Astrocyte (in vitro differentiated cells and primary cell): ENCODE results near the gene AGT. TPM values are rescaled to one million over a fixed set of nuclear protein-coding genes. Genes with fewer than 3 reads are reported as not detected.
"Not testable (repeated sequence)": the region's sequence is repeated elsewhere in the genome, so short reads cannot be mapped to it uniquely, and the experiment has no call there.

Experiments used
- DNase-seq: peaks from one replicate; pipeline ENCODE4 v3.0.0-alpha.2; 2010; ENCODE audit warnings: low read depth
- FAIRE-seq: peaks from 2 replicates; lab custom pipeline; 2011; peaks lifted over from hg19 to GRCh38; lab: Jason Lieb, UNC
- H2AFZ ChIP-seq: 2 replicates; pipeline ENCODE4 v1.6.0; 2012; ENCODE audit warnings: low read depth, low read length, inconsistent platforms
- H3K27ac ChIP-seq: 2 replicates; pipeline ENCODE4 v1.5.1; 2011; ENCODE audit warnings: low read depth, low read length, inconsistent platforms
- H3K27me3 ChIP-seq: 2 replicates; pipeline ENCODE4 v1.6.0; 2011; ENCODE audit warnings: low read length, inconsistent platforms; ENCODE audit not compliant: insufficient read depth
- H3K36me3 ChIP-seq: 2 replicates; pipeline ENCODE4 v1.5.1; 2011; ENCODE audit warnings: low read length, inconsistent platforms; ENCODE audit not compliant: insufficient read depth
- H3K4me1 ChIP-seq: 2 replicates; pipeline ENCODE4 v1.5.1; 2011; ENCODE audit warnings: low read length, inconsistent platforms; ENCODE audit not compliant: insufficient read depth
- H3K4me2 ChIP-seq: 2 replicates; pipeline ENCODE4 v1.6.0; 2012; ENCODE audit warnings: low read length, inconsistent platforms
- H3K4me3 ChIP-seq: 2 replicates; pipeline ENCODE4 v1.5.1; 2011; ENCODE audit warnings: low read depth, mild to moderate bottlenecking, low read length, inconsistent platforms; ENCODE audit not compliant: insufficient read depth
- H3K79me2 ChIP-seq: 2 replicates; pipeline ENCODE4 v1.6.0; 2012; ENCODE audit warnings: mild to moderate bottlenecking, low read length, inconsistent platforms; ENCODE audit not compliant: insufficient read depth
- H3K9ac ChIP-seq: 2 replicates; pipeline ENCODE4 v1.6.0; 2012; ENCODE audit warnings: mild to moderate bottlenecking, low read length, inconsistent platforms
- H3K9me3 ChIP-seq: 2 replicates; pipeline ENCODE4 v1.5.1; 2012; ENCODE audit warnings: low read depth, mild to moderate bottlenecking, low read length, inconsistent platforms; ENCODE audit not compliant: insufficient read depth
- H4K20me1 ChIP-seq: 2 replicates; pipeline ENCODE4 v1.6.0; 2012; ENCODE audit warnings: low read length, inconsistent platforms; ENCODE audit not compliant: insufficient read depth
- H3K27ac Mint-ChIP-seq: one replicate; pipeline ENCODE4 v1.8.0; 2021; ENCODE audit warnings: mild to moderate bottlenecking, mixed read lengths; ENCODE audit not compliant: unreplicated experiment
- H3K27me3 Mint-ChIP-seq: one replicate; pipeline ENCODE4 v1.8.0; 2021; ENCODE audit warnings: low read depth, mixed read lengths; ENCODE audit not compliant: unreplicated experiment
- H3K36me3 Mint-ChIP-seq: one replicate; pipeline ENCODE4 v1.8.0; 2021; ENCODE audit warnings: low read depth, mixed read lengths; ENCODE audit not compliant: unreplicated experiment
- H3K4me1 Mint-ChIP-seq: one replicate; pipeline ENCODE4 v1.8.0; 2021; ENCODE audit warnings: low read depth, mixed read lengths; ENCODE audit not compliant: unreplicated experiment
- H3K4me3 Mint-ChIP-seq: one replicate; pipeline ENCODE4 v1.8.0; 2021; ENCODE audit warnings: mild to moderate bottlenecking, moderate library complexity, mixed read lengths; ENCODE audit not compliant: unreplicated experiment
- H3K9me3 Mint-ChIP-seq: one replicate; pipeline ENCODE4 v1.8.0; 2021; ENCODE audit warnings: mild to moderate bottlenecking, mixed read lengths; ENCODE audit not compliant: unreplicated experiment
- EZH2 ChIP-seq: IDR thresholded peaks from 2 replicates; pipeline ENCODE4 v1.6.1; 2012; ENCODE audit warnings: mild to moderate bottlenecking, low read length, inconsistent platforms; ENCODE audit not compliant: insufficient read depth
- total RNA-seq: library from RNA; stranded (reverse); gene quantifications from 2 replicates; pipeline ENCODE4 v1.2.1, GENCODE V29; 2021
- TF ChIP-seq, protein P1 (sequence below): IDR thresholded peaks from 2 replicates; pipeline ENCODE4 v1.5.1; 2011; ENCODE audit warnings: low read depth, mild to moderate bottlenecking, inconsistent platforms, low read length, moderate library complexity; ENCODE audit not compliant: insufficient read depth

AGT gene
- total RNA-seq, 1 donor from 2014 or later = 1.2 TPM

DNA sequence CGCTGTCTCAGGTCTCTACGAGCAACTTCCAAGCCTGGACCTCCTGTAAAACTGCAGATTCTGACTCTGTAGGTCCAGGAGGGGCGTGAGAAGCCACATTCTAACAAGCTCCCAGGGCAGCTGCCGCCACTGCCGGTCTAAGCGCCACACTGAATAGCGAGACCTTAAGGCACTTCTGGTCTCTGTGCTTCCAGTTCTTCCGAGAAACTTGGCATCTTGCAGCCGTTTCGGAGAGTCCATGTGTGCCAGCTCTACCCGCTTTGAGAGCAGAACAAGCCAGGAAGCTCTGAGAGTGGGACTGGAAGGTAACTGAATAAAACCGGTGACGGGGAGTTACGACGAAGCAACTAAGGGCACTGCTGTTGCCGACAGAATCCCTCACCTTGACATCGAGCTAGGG, 12.5 kb downstream of the AGT start:
- H3K4me1 Mint-ChIP-seq = peaks cover 1% of the 10 kb centered on the region
- H3K27me3 Mint-ChIP-seq = peaks cover 13% of the 10 kb centered on the region
- Histone ChIP-seq H3K79me2 (no peaks in the 10 kb centered on the region), H3K27me3 (peaks cover 8% of the 10 kb centered on the region), H3K27ac (no peak overlapping the region), H3K4me2 (peak overlapping the region; percentile 68), H3K4me1 (no peaks in the 10 kb centered on the region), H4K20me1 (no peaks in the 10 kb centered on the region), H2AFZ (peak overlapping the region; percentile 22), H3K36me3 (no peaks in the 10 kb centered on the region), H3K9ac (no peak overlapping the region), H3K9me3 (no peaks in the 10 kb centered on the region), H3K4me3 (no peak overlapping the region)
- peaks cover 3% of the 10 kb centered on the region for H3K36me3 Mint-ChIP-seq
- H3K27ac Mint-ChIP-seq = no peak overlapping the region
- DNase-seq (peak; percentile 22), FAIRE-seq (no peak)
- H3K9me3 Mint-ChIP-seq = peaks cover 4% of the 10 kb centered on the region
- TF ChIP-seq EZH2 = no peak
- TF ChIP-seq, protein P1, sequence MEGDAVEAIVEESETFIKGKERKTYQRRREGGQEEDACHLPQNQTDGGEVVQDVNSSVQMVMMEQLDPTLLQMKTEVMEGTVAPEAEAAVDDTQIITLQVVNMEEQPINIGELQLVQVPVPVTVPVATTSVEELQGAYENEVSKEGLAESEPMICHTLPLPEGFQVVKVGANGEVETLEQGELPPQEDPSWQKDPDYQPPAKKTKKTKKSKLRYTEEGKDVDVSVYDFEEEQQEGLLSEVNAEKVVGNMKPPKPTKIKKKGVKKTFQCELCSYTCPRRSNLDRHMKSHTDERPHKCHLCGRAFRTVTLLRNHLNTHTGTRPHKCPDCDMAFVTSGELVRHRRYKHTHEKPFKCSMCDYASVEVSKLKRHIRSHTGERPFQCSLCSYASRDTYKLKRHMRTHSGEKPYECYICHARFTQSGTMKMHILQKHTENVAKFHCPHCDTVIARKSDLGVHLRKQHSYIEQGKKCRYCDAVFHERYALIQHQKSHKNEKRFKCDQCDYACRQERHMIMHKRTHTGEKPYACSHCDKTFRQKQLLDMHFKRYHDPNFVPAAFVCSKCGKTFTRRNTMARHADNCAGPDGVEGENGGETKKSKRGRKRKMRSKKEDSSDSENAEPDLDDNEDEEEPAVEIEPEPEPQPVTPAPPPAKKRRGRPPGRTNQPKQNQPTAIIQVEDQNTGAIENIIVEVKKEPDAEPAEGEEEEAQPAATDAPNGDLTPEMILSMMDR = no peak
- H3K4me3 Mint-ChIP-seq = no peak overlapping the region

DNA sequence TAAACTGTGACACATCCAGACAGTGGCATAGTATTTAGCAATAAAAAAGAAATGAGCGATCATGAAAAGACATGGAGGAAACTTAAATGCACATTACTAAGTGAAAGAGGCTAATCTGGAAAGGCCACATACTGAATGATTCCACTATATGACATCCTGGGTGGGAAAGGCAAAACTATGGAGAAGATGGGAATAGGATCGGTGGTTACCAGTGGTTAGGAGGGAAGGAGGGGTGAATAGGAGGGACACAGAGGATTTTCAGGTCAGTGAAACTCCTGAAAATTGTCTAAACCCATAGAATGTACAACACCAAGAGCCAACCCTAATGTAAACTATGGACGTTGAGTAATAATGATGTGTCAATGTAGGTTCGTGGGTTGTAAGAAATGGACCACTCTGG, 13.8 kb downstream of the AGT start:
- Mint-ChIP-seq H3K4me1 (peaks cover 1% of the 10 kb centered on the region), H3K27me3 (peaks cover 10% of the 10 kb centered on the region), H3K9me3 (peaks cover 4% of the 10 kb centered on the region), H3K27ac (no peak overlapping the region), H3K36me3 (peaks cover 8% of the 10 kb centered on the region), H3K4me3 (no peak overlapping the region)
- no peaks in the 10 kb centered on the region for H4K20me1 ChIP-seq
- no peak overlapping the region for H3K9ac ChIP-seq
- H3K4me3 ChIP-seq = no peak overlapping the region
- DNase-seq (no peak), FAIRE-seq (no peak)
- H3K79me2 ChIP-seq = no peaks in the 10 kb centered on the region
- peaks cover 8% of the 10 kb centered on the region for H3K27me3 ChIP-seq
- H3K9me3 ChIP-seq = no peaks in the 10 kb centered on the region
- H2AFZ ChIP-seq = no peak overlapping the region
- TF ChIP-seq, protein P1 = no peak
- no peak for TF ChIP-seq EZH2
- H3K36me3 ChIP-seq = no peaks in the 10 kb centered on the region
- no peak overlapping the region for H3K27ac ChIP-seq
- no peak overlapping the region for H3K4me2 ChIP-seq
- no peaks in the 10 kb centered on the region for H3K4me1 ChIP-seq

DNA sequence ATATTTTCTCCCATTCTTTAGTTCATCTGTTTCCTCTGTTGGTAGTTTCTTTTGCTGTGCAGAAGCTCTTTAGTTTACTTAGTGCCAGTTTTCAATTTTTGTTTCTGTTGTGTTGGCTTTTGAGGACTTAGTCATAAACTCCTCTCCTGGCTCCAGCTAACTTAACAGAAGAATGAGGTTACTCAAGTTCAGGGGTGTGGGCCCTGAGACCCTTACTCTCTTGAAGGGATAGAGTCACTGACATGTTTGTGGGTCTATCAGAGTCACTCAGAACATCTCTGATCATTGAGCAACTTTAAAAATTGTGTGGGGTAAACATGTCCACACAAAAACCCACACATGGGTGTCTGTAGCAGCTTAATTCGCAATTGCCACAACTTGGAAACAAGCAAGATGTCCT, 14.2 kb downstream of the AGT start:
- Histone ChIP-seq H3K4me3 (no peak overlapping the region), H4K20me1 (no peaks in the 10 kb centered on the region), H3K9me3 (no peaks in the 10 kb centered on the region), H3K36me3 (no peaks in the 10 kb centered on the region), H2AFZ (no peak overlapping the region), H3K79me2 (no peaks in the 10 kb centered on the region), H3K4me2 (no peak overlapping the region), H3K9ac (no peak overlapping the region), H3K27me3 (peaks cover 8% of the 10 kb centered on the region), H3K27ac (no peak overlapping the region), H3K4me1 (no peaks in the 10 kb centered on the region)
- Mint-ChIP-seq H3K27ac (no peak overlapping the region), H3K9me3 (peaks cover 4% of the 10 kb centered on the region), H3K27me3 (peaks cover 10% of the 10 kb centered on the region), H3K4me1 (peaks cover 2% of the 10 kb centered on the region), H3K4me3 (no peak overlapping the region), H3K36me3 (peaks cover 8% of the 10 kb centered on the region)
- DNase-seq (no peak), FAIRE-seq (no peak)
- TF ChIP-seq, protein P1 = no peak
- TF ChIP-seq EZH2 = no peak

DNA sequence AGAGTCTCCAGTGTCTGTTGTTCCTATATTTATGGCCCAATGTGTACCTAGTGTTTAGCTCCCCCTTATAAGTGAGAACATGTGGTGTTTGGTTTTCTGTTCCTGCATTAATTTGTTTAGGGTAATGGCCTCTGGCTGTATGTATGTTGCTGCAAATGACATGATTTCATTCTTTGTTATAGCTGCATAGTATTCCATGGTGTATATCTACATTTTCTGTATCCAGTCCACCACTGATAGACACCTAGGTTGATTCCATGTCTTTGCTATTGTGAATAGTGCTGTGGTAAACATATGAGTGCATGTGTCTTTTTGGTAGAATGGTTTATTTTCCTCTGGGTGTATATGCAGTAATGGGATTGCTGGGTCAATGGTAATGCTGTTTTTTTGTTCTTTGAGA, 15.0 kb downstream of the AGT start:
- not testable (repeated sequence) for H3K4me2 ChIP-seq, H3K27ac ChIP-seq, H3K4me3 ChIP-seq, H3K4me1 Mint-ChIP-seq, H3K27me3 ChIP-seq, H3K9me3 ChIP-seq, H3K27ac Mint-ChIP-seq, H3K36me3 ChIP-seq, DNase-seq, H3K79me2 ChIP-seq, H4K20me1 ChIP-seq, H3K9ac ChIP-seq, H3K4me3 Mint-ChIP-seq, H2AFZ ChIP-seq, FAIRE-seq, H3K9me3 Mint-ChIP-seq, H3K4me1 ChIP-seq
- Mint-ChIP-seq H3K36me3 (peaks cover 12% of the 10 kb centered on the region), H3K27me3 (peaks cover 10% of the 10 kb centered on the region)
